CD4-positive, alpha-beta T cell treated with Interferon alpha-2 for 1 hour (primary cell): ENCODE measurements around the gene PIK3R6.
"Not testable (repeated sequence)": the region's sequence is repeated elsewhere in the genome, so short reads cannot be mapped to it uniquely, and the experiment has no call there.

Source experiments
- DNase-seq, 2 donors: peaks; one replicate each; pipeline ENCODE4 v3.0.0-alpha.2; 2020 to 2022

The PIK3R6 gene

GRCh38 chr17:8872036-8872704, 4.7 kb upstream of the PIK3R6 start:
- no peak for DNase-seq

GRCh38 chr17:8871081-8871581, 3.7 kb upstream of the PIK3R6 start:
- DNase-seq = no peak

DNA sequence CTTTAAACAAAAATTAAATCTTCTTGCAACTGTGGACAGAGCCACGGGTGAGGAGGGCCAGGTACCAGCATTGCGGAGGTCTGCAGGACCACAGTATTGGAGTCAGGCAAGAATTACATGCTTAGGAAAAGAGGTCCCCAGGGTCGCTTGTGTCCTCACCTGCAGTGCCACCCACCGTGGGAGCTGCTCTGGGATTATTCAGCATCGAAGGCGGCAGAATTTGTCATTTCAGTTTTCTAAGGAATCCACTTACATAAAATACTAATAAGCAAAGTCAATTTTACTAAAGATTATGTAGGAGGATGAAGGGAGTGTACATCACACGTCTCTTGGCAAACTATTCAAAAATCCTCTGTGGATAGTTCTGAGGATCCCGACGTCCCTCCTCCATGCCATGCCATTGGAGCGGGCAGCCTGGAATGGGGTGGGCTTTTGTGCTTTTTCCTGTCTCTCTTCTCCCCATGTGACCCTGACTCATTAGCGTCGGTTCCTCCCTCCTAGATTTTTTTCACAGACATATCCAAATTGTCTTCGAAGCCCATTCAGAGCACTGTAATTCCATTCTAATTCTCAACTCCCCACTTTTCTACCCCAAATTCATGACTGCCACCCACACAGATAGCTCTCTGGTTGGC, 3.0 kb upstream of the PIK3R6 start:
- no peak for DNase-seq

DNA sequence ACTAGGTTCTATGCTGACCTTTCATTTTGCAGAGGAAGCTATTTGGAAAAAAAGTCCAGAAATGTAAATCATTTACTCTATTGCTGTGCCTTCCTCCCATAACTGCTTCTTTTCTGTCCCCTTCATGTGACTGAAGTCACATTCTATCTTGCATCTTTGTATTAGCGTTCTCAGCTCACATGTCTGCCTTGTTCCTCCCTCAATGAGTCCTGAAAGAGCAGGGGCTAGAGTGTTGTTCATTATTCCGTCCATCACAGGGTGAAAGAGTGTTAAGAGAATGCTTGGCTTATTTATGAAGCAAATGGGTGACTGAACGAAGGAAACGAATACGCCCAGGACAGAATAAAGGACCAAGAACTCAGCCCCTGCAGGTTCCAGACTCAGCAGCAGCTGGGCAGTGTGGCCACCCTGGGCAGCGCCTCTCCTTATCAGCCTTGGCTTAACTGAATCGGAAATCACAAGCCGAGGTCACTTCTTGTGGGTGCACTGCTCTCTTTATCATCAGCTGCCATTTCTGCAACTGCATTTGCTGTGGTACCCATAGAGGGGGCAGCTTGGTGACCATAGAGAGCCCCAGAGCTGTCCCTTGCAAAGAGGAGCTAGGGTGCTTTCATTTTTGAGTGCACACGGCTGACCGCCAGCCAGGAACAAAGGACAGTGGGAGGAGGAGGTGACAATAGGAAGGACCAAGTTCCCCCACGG, 1.8 kb upstream of the PIK3R6 start:
- no peak for DNase-seq

GRCh38 chr17:8868529-8868951, 1.1 kb upstream of the PIK3R6 start:
- DNase-seq = no peak

GRCh38 chr17:8868092-8868491, 618 bp upstream of the PIK3R6 start:
- DNase-seq = no peak

DNA sequence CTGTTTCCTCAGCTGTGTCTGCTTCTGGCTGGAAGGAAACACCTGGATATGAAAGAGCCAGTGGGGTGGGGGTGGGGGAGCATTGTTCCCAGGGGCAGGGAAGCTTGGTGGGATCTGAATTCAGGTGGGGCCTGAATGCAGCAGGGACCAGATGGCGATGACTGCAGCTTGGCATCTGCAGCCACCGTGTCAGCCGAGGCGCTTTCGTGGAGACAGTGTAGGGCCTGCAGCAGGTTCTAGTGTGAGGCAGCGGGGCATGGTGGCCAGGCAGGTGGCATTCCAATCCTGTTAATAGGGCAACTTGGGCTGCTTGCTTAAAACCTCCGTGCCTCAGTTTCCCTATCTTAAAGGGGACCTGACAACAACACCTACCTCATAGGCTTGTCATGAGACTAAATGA, 1.7 kb downstream of the PIK3R6 start:
- no peak for DNase-seq

DNA sequence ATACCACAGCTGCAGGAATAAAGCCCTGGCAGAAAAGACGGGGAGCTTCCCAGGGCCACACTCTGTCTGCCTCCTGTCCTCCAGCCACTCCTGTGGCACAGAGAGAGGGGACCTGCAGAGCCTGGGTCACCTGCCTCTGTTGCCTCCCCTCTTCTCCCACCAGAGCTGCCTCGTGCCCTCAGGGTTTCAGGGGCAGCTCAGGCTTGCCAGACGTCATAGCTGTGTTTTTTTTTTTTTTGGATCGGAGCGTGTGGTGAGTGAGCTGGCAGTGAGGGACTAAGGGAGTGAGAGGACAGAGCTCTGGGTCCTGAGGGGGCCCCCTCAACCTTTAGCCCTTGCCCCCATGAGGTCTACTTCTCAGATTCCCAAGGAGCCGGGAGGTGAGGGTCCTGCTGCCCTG, 2.1 kb downstream of the PIK3R6 start:
- no peak for DNase-seq

DNA sequence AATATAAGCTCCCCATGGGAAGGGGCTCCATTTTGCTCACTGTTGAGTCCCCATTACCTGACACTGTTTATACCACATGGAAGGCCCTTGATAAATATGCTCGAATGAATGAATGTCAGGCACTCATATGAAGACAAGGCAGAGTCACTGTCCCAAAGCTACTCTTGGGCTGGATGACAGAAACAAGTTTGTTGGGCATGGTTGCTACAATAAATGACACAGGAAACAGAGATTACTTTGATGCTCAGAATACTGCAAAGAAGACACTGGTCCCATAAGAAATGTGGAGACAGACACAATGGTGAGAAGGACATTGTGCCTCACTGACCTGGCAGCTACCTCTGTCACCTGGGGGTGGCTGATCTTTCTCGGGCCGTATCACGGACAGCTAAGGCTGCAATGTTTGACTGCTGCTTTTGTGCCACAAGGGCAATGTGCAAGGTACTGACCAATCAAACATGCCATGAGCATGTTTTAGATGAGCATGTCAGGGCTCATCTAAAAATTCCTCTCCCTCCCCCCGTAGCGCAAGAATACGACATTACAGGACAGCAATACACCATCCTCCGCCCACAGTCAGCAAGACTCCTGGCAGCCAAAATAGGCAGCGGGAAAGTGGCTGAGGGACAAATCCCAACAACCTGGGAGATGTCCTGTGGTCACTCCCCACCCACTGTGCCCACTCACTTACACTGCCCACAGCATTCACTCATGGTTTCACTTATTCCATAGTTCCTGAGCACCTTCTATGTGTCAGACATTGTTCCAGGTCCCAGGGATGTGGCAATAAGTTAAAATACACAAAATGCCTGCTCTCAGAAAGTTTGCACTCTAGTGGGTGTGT, 5.0 kb downstream of the PIK3R6 start:
- DNase-seq = no peak

GRCh38 chr17:8861495-8862181, 5.8 kb downstream of the PIK3R6 start:
- DNase-seq = no peak

DNA sequence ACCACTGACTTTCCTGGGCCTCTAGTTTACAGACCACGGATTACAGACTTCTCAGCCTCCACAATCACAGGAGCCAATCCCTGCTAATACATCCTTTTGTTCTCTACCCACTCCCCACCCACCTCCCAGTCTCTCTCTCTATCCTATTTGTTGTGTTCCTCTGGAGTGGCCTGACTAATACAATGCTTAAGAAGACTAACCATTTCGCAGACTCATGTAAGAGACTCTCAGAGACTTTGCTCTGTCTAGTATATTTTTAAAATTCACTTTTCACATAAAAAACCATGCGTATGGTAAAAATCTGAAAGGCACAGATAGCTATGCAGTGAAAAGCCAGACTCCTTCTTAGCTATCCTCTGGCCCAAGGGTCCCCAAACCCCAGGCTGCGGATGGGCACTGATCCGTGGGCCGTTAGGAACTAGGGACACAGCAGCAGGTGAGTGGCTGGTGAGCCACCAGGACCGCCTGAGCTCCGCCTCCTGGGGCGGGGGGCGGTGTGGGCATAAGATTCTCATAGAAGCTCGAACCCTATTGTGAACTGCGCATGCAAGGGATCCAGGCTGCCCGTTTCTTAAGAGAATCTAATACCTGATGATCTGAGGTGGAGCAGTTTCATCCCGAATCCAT, 7.6 kb downstream of the PIK3R6 start:
- DNase-seq = no peak

DNA sequence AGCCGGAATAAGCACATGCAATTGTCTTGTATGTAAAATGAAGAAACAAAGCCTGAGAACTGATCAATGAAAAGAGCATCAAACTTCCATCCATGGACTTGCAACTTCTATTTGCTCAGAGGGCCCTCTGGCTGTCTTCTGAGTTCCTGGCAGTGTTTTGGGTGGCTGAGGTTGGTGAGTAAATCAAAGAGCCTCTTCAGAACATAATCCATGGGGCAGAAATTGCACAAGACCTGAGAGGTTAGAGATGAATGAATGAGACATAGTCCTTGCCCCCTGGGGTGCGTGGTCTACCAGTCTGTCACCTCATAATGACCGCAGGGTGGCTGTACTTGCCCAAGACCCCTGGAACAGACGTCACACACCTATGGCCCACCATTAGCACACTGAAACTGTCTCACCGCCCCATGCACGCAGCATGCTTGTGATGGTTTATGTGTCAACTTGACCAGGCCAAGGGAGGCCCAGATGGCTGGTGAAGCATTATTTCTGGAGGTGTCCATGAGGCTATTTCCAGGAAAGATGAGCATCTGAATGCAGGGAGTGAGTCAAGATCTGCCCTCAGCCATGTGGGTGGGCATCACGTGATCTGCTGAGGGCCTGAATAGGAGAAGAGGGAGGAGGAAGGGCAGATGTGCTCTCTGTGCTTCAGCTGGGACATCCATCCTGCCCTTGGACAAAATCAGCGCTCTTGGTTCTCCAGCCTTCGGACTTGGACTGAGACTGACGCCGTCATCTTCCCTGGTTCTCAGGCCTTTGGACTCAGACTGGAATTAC, 8.3 kb downstream of the PIK3R6 start:
- DNase-seq = peak in 1 of 2 donors; percentile 19

DNA sequence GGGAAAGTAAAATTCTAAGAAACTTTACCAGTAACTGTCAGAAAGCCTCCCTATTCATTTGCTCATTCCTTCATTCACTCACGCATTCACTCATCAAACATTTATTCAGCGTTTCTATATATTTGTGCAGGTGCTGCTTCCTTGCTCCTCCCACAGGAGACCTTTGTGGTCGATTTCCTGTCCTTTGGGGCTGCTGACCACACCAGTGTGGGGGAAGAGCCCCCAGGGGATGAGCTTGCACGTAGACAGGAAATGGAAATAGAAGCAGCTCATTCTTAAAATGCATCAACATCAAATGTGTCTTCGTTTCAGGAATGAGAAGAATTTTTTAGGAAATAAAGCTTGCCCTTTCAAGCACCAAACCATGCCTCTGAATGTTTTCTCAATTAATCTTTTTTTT, 9.6 kb downstream of the PIK3R6 start:
- DNase-seq = peak; percentile 27 to 34

- DNase-seq = no peak
Observed at GRCh38 chr17:8856869-8857575, 10.5 kb downstream of the PIK3R6 start.

- DNase-seq = not testable (repeated sequence)
Observed at GRCh38 chr17:8856205-8856603, 11.3 kb downstream of the PIK3R6 start.

DNA sequence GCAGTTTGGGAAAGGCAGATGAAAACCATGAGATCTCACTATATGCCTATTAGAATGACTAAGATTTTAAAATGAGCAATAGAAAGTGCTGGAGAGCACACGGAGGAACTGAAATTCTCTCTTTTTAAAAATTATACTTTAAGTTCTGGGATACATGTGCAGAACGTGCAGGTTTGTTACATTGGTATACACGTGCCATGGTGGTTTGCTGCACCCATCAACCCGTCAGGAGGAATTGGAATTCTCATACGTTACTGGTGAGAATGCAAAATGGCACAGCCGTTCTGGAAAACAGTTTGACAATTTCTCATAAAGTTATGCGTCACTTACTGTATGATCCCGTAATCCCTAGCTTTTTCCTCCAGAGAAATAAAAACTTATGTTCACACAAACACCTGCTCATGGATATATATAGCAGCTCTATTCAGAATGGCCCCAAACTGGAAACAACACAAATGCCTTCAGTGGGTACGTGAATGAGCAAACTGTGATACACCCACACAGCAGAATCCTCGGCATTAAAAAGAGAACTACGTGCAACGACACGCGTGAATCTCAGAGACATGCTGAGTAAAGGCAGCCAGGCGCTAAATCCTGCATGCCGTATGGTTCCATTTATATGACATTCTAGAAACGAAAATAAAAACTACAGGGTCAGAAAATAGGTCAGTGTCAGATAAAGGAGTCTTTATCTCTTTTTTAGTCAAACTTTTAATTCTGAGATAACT, 11.8 kb downstream of the PIK3R6 start:
- no peak for DNase-seq

- no peak for DNase-seq
Observed at GRCh38 chr17:8851600-8851999, 15.9 kb downstream of the PIK3R6 start.

DNA sequence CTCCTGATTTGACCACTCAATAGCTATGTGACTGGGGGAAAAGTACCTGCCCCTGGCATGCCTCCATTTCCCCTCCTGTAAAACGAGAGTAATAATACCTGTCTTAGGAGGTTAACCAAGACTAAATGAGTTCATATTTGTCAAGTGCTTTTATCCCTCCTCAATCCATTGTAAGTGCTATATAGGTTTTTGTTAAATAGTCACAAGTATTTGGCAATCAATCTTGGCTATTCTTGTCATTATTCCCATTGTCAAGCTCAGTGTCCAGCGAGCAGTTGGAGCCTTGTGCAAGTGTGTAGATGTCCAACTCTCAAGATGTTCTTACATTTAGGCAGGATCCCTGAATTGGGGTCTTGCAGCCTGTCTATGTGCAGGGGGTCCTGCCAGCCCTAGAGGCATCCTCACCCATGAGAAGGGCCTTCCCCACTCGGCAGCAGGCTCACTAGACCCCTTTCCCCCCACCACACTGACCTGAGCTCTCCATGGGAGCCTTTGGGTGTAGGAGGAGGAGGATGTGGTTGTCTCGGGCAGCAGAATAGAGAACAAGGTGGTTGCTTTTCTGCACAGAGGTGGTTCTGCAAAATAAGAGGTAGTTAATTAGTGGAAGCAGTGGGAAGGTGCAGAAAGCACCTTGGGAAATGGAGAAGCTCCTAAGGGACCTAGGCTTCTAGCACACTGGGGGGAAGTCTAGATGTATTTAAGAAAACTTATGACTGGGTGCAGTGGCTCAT, 18.0 kb downstream of the PIK3R6 start:
- no peak for DNase-seq

DNA sequence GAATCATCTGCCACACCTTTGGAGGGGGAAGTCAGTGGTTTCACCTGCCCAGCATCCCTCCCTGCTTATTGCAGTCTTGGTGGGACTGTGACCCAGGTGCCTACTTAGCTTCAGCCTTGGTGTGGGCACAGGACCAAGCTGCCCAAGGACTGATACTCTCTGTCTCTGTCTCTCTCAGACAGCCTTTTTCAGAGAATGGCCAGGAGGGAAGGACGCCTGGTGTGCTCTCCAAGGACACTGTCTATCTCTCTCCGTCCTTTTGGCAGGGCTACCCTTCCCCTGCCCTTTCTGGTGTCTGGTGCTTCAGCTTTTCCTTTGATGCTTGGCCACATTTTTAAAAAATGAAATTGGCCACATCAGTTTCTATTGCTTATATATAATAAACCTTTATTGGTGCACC, 19.6 kb downstream of the PIK3R6 start:
- no peak for DNase-seq
